B cell (primary cell): ENCODE results near the gene RNF25.

Source experiments
- EZH2 ChIP-seq: IDR thresholded peaks from 2 replicates; pipeline ENCODE4 v1.6.1; 2012; ENCODE audit warnings: borderline replicate concordance, low read depth, mild to moderate bottlenecking, moderate library complexity, low read length; ENCODE audit not compliant: insufficient read depth, poor library complexity, severe bottlenecking
- TF ChIP-seq, protein P1 (sequence below): fragments of 200-600 bp; IDR thresholded peaks from one replicate; pipeline ENCODE4 v1.8.0; 2022; ENCODE audit warnings: antibody characterized with exemption, mild to moderate bottlenecking

GRCh38 chr2:218671097-218671653, 627 bp downstream of the RNF25 start:
- TF ChIP-seq, protein P1, sequence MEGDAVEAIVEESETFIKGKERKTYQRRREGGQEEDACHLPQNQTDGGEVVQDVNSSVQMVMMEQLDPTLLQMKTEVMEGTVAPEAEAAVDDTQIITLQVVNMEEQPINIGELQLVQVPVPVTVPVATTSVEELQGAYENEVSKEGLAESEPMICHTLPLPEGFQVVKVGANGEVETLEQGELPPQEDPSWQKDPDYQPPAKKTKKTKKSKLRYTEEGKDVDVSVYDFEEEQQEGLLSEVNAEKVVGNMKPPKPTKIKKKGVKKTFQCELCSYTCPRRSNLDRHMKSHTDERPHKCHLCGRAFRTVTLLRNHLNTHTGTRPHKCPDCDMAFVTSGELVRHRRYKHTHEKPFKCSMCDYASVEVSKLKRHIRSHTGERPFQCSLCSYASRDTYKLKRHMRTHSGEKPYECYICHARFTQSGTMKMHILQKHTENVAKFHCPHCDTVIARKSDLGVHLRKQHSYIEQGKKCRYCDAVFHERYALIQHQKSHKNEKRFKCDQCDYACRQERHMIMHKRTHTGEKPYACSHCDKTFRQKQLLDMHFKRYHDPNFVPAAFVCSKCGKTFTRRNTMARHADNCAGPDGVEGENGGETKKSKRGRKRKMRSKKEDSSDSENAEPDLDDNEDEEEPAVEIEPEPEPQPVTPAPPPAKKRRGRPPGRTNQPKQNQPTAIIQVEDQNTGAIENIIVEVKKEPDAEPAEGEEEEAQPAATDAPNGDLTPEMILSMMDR: no peak
- no peak for TF ChIP-seq EZH2
